ENCODE measurements around the gene SENP8.

SENP8 gene

GRCh38 chr15:72174551-72175165 lies 56.5 kb downstream of the SENP8 start:
- no peak for DNase-seq

GRCh38 chr15:72175186-72176044 lies 57.2 kb downstream of the SENP8 start:
- DNase-seq: no peak

GRCh38 chr15:72176159-72176558 lies 58.0 kb downstream of the SENP8 start:
- peak in 11 of 58 donors; percentile 16 to 73 (median 47) for DNase-seq

GRCh38 chr15:72176743-72177142 lies 58.5 kb downstream of the SENP8 start:
- no peak for DNase-seq

- no peak for DNase-seq
Measured at GRCh38 chr15:72178976-72179585, 60.9 kb downstream of the SENP8 start.

- DNase-seq: peak in 54 of 58 donors; percentile 29 to 95 (median 76)
Measured at GRCh38 chr15:72179950-72180581, 61.9 kb downstream of the SENP8 start.

GRCh38 chr15:72180761-72181324 lies 62.6 kb downstream of the SENP8 start:
- no peak for DNase-seq

GRCh38 chr15:72182244-72182643 lies 64.0 kb downstream of the SENP8 start:
- no peak for DNase-seq

- DNase-seq: no peak
Measured at GRCh38 chr15:72182673-72183072, 64.5 kb downstream of the SENP8 start.

- DNase-seq: no peak
Measured at GRCh38 chr15:72183781-72184164, 65.6 kb downstream of the SENP8 start.

- peak in 14 of 58 donors; percentile 10 to 70 (median 34) for DNase-seq
Measured at GRCh38 chr15:72184165-72184811, 66.1 kb downstream of the SENP8 start.

- DNase-seq: no peak
Measured at GRCh38 chr15:72189250-72189902, 71.2 kb downstream of the SENP8 start.

- DNase-seq: no peak
Measured at GRCh38 chr15:72192416-72192815, 74.2 kb downstream of the SENP8 start.

Data from anterior cingulate cortex (tissue), 58 donors.